ENCODE measurements around the gene ADAM12. TPM values are rescaled to one million over a fixed set of nuclear protein-coding genes. Genes with fewer than 3 reads are reported as not detected.

Gene ADAM12
- total and polyA plus RNA-seq, 2 donors (not counting 3 experiments of a cell fraction or from before 2014, with no cell fraction given): 0.22 to 0.33 TPM

DNA sequence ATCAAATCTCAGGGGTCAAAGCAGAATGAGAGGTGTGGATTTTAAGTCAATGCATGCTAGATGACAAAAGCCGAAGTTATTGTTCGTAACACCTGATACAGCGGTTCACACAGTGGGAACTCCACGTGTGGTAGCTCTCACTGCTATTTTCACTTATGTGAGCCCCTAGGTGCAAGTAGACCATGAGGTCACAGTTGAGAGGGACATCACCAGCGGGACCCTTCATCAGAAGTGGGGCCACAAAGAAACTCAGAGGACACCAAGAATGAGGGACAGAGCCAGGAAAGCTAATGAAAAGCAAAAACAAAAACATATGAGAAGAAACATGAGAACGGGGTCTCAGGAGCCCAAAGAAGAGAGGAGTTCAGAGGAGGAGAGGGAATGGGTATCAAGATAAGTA, 63.5 kb downstream of the ADAM12 start:
- dilution Hi-C loops (cut with MboI; ENCODE audit: extremely low pct_ligation_motif_present, low sequenced_read_pairs): no loop called here
- no peak overlapping the region for H2AFZ ChIP-seq (ENCODE audit: low read depth, low read length)
- no peaks in the 10 kb centered on the region for H3K36me3 ChIP-seq (ENCODE audit: control insufficient read depth in 2 of 2, extremely low read depth in 1 of 2, insufficient read depth in 2 of 2, low read length in 2 of 2)
- intact Hi-C loops (cut with micrococcal nuclease): no loop called here
- H3K27ac ChIP-seq (ENCODE audit: insufficient read depth, low read depth, low read length): no peak overlapping the region
- CTCF ChIA-PET: no interaction called here
- TF ChIP-seq EZH2 (IDR thresholded peaks at IDR 0.05; ENCODE audit: borderline replicate concordance, low read depth, low read length, severe bottlenecking): no peak
- TF ChIP-seq POLR2A (IDR thresholded peaks at IDR 0.05; ENCODE audit: low read depth, low read length): no peak
- TF ChIP-seq GATA2 (IDR thresholded peaks at IDR 0.05; ENCODE audit: insufficient read depth, insufficient read length, low read depth, low read length): no peak
- TF ChIP-seq MYC (IDR thresholded peaks at IDR 0.05; ENCODE audit: low read depth, low read length): no peak
- no peak for TF ChIP-seq FOS (IDR thresholded peaks at IDR 0.05; ENCODE audit: borderline replicate concordance, insufficient read depth, low read length)
- TF ChIP-seq POLR2AphosphoS5 (IDR thresholded peaks at IDR 0.05; ENCODE audit: insufficient read depth, low read depth, low read length): no peak
- TF ChIP-seq, protein P1, sequence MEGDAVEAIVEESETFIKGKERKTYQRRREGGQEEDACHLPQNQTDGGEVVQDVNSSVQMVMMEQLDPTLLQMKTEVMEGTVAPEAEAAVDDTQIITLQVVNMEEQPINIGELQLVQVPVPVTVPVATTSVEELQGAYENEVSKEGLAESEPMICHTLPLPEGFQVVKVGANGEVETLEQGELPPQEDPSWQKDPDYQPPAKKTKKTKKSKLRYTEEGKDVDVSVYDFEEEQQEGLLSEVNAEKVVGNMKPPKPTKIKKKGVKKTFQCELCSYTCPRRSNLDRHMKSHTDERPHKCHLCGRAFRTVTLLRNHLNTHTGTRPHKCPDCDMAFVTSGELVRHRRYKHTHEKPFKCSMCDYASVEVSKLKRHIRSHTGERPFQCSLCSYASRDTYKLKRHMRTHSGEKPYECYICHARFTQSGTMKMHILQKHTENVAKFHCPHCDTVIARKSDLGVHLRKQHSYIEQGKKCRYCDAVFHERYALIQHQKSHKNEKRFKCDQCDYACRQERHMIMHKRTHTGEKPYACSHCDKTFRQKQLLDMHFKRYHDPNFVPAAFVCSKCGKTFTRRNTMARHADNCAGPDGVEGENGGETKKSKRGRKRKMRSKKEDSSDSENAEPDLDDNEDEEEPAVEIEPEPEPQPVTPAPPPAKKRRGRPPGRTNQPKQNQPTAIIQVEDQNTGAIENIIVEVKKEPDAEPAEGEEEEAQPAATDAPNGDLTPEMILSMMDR (IDR thresholded peaks at IDR 0.05; ENCODE audit: extremely low read depth in 1 of 2, insufficient read depth in 1 of 2, low read depth in 1 of 2, low read length in 2 of 2): no peak
- no peaks in the 10 kb centered on the region for H4K20me1 ChIP-seq (replicated peaks; ENCODE audit: control insufficient read depth, extremely low read depth, insufficient read depth, low read length)
- H3K9ac ChIP-seq (replicated peaks; ENCODE audit: extremely low read depth, insufficient read depth, low read length): no peak overlapping the region
- DNase-seq (ENCODE audit: low read depth, low spot score): no peak
- H3K9me1 ChIP-seq (replicated peaks; ENCODE audit: control insufficient read depth, extremely low read depth, insufficient read depth, low read length): no peaks in the 10 kb centered on the region
- no TSS peak for BruUV-seq (replicated peaks)
- POLR2A ChIA-PET: no interaction called here
- no peaks in the 10 kb centered on the region for H3K27me3 ChIP-seq (ENCODE audit: control insufficient read depth in 2 of 2, insufficient read depth in 2 of 2, low read length in 2 of 2)
- H3K4me3 ChIP-seq (replicated peaks in 1 of 3; ENCODE audit: insufficient read depth in 1 of 3, low read depth in 1 of 3, low read length in 3 of 3): no peak overlapping the region
- no peak for FAIRE-seq
- no peak overlapping the region for H3K4me2 ChIP-seq (ENCODE audit: insufficient read depth, low read length)
- no peaks in the 10 kb centered on the region for H3K9me3 ChIP-seq (replicated peaks; ENCODE audit: control insufficient read depth, insufficient read depth, low read length)
- no peaks in the 10 kb centered on the region for H3K4me1 ChIP-seq (ENCODE audit: control insufficient read depth, extremely low read depth, insufficient read depth, low read length)
- H3K79me2 ChIP-seq (ENCODE audit: control insufficient read depth, insufficient read depth, low read length): no peaks in the 10 kb centered on the region

DNA sequence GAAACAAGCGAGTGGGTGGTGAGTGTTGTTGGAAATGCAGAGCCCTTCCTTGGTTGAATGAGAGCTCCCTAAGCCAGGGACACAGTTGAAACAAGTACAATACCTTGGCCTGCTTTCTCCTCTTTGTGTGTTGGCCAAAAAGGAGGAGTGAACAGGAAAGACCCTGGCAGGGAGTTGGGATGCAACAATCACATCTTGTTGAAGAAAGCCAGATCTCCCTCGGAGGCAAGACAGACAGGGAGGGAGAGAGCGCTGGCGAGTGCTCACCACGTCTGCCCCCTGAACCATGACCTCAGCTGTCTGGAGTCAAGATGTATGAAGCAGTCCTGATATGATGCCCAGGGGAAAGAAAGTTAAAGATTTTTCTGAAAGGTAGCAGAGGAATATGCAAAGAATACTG, 66.8 kb downstream of the ADAM12 start:
- Histone ChIP-seq H3K4me3 (replicated peaks in 1 of 3; ENCODE audit: insufficient read depth in 1 of 3, low read depth in 1 of 3, low read length in 3 of 3) (no peak overlapping the region), H3K27ac (ENCODE audit: insufficient read depth, low read depth, low read length) (no peak overlapping the region), H3K9me3 (replicated peaks; ENCODE audit: control insufficient read depth, insufficient read depth, low read length) (no peaks in the 10 kb centered on the region), H2AFZ (ENCODE audit: low read depth, low read length) (no peak overlapping the region), H3K27me3 (ENCODE audit: control insufficient read depth in 2 of 2, insufficient read depth in 2 of 2, low read length in 2 of 2) (no peaks in the 10 kb centered on the region), H3K4me1 (ENCODE audit: control insufficient read depth, extremely low read depth, insufficient read depth, low read length) (no peaks in the 10 kb centered on the region), H3K36me3 (ENCODE audit: control insufficient read depth in 2 of 2, extremely low read depth in 1 of 2, insufficient read depth in 2 of 2, low read length in 2 of 2) (no peaks in the 10 kb centered on the region), H3K4me2 (ENCODE audit: insufficient read depth, low read length) (no peak overlapping the region), H3K9ac (replicated peaks; ENCODE audit: extremely low read depth, insufficient read depth, low read length) (no peak overlapping the region), H3K9me1 (replicated peaks; ENCODE audit: control insufficient read depth, extremely low read depth, insufficient read depth, low read length) (no peaks in the 10 kb centered on the region), H3K79me2 (ENCODE audit: control insufficient read depth, insufficient read depth, low read length) (no peaks in the 10 kb centered on the region), H4K20me1 (replicated peaks; ENCODE audit: control insufficient read depth, extremely low read depth, insufficient read depth, low read length) (no peaks in the 10 kb centered on the region)
- no peak for DNase-seq (ENCODE audit: low read depth, low spot score)
- dilution Hi-C loops (cut with MboI; ENCODE audit: extremely low pct_ligation_motif_present, low sequenced_read_pairs): no loop called here
- no TSS peak for BruUV-seq (replicated peaks)
- TF ChIP-seq MYC (IDR thresholded peaks at IDR 0.05; ENCODE audit: low read depth, low read length): no peak
- no peak for TF ChIP-seq POLR2A (IDR thresholded peaks at IDR 0.05; ENCODE audit: low read depth, low read length)
- TF ChIP-seq POLR2AphosphoS5 (IDR thresholded peaks at IDR 0.05; ENCODE audit: insufficient read depth, low read depth, low read length): no peak
- TF ChIP-seq, protein P1 (IDR thresholded peaks at IDR 0.05; ENCODE audit: extremely low read depth in 1 of 2, insufficient read depth in 1 of 2, low read depth in 1 of 2, low read length in 2 of 2): no peak
- no peak for TF ChIP-seq EZH2 (IDR thresholded peaks at IDR 0.05; ENCODE audit: borderline replicate concordance, low read depth, low read length, severe bottlenecking)
- TF ChIP-seq JUN (IDR thresholded peaks at IDR 0.05; ENCODE audit: borderline replicate concordance, insufficient read depth, insufficient read length, low read depth): no peak
- no peak for TF ChIP-seq GATA2 (IDR thresholded peaks at IDR 0.05; ENCODE audit: insufficient read depth, insufficient read length, low read depth, low read length)
- CTCF ChIA-PET: no interaction called here
- POLR2A ChIA-PET: no interaction called here
- no peak for FAIRE-seq
- intact Hi-C loops (cut with micrococcal nuclease): no loop called here
